RWPE2 (cell line): ENCODE measurements around the gene HAX1.

Source experiments
- ATAC-seq: fragments of 200-7000 bp; cut with Tn5 transposase; 3 replicates; pipeline ENCODE4 v1.9.1; 2021; ENCODE audit warnings: low read depth
- DNase-seq: peaks from one replicate; pipeline ENCODE4 v3.0.0-alpha.2; 2020; ENCODE audit warnings: low spot score
- H3K27ac ChIP-seq: fragments of 450-650 bp; 2 replicates; pipeline ENCODE4 v1.5.1; 2017; ENCODE audit warnings: mild to moderate bottlenecking; ENCODE audit not compliant: poor library complexity, severe bottlenecking
- H3K27me3 ChIP-seq: fragments of 250-450 bp; sonication (Bioruptor Pico); 2 replicates; pipeline ENCODE4 v1.5.1; 2021; ENCODE audit warnings: mild to moderate bottlenecking, moderate library complexity; ENCODE audit not compliant: insufficient read depth, poor library complexity, severe bottlenecking
- H3K36me3 ChIP-seq: fragments of 250-450 bp; sonication (Bioruptor Pico); 2 replicates; pipeline ENCODE4 v1.5.1; 2020; ENCODE audit warnings: low read depth, mild to moderate bottlenecking, moderate library complexity
- H3K4me1 ChIP-seq: fragments of 250-450 bp; sonication (Bioruptor Pico); 2 replicates; pipeline ENCODE4 v1.5.1; 2021; ENCODE audit warnings: mild to moderate bottlenecking, moderate library complexity; ENCODE audit not compliant: insufficient read depth, poor library complexity, severe bottlenecking
- H3K4me3 ChIP-seq: fragments of 250-450 bp; sonication (Bioruptor Pico); 2 replicates; pipeline ENCODE4 v1.5.1; 2021; ENCODE audit warnings: mild to moderate bottlenecking, moderate library complexity; ENCODE audit not compliant: severe bottlenecking
- H3K9me3 ChIP-seq: fragments of 250-450 bp; sonication (Bioruptor Pico); 2 replicates; pipeline ENCODE4 v1.5.1; 2021; ENCODE audit warnings: mild to moderate bottlenecking, moderate library complexity; ENCODE audit not compliant: severe bottlenecking
- CTCF ChIP-seq: fragments of 450-650 bp; IDR thresholded peaks from one replicate; pipeline ENCODE4 v1.5.1; 2017; ENCODE audit warnings: mild to moderate bottlenecking, moderate library complexity; ENCODE audit not compliant: poor library complexity, severe bottlenecking

HAX1 gene

DNA sequence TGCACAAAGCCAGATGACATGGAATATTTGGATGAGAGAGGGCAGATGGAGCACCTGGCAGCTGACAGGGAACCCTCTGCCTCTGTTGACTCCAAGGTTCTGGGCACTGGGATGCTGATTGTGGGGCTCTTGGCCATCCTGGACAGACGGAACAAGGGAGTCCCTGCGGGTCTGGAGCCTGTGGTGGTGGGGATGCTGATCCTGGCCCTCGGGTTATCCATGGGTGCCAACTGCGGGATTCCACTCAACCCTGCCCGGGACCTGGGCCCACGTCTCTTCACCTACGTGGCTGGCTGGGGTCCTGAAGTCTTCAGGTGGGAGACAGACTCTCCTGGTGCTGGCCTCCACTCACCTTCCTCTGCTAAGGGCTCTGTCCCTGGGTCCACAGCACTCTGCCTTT lies 51.1 kb downstream of the HAX1 start:
- Histone ChIP-seq H3K9me3 (no peaks in the 10 kb centered on the region), H3K4me3 (no peak overlapping the region), H3K4me1 (peaks cover 24% of the 10 kb centered on the region), H3K27ac (no peak overlapping the region), H3K27me3 (no peaks in the 10 kb centered on the region), H3K36me3 (no peaks in the 10 kb centered on the region)
- no peak for DNase-seq
- no peak for TF ChIP-seq CTCF
- ATAC-seq = no peak

DNA sequence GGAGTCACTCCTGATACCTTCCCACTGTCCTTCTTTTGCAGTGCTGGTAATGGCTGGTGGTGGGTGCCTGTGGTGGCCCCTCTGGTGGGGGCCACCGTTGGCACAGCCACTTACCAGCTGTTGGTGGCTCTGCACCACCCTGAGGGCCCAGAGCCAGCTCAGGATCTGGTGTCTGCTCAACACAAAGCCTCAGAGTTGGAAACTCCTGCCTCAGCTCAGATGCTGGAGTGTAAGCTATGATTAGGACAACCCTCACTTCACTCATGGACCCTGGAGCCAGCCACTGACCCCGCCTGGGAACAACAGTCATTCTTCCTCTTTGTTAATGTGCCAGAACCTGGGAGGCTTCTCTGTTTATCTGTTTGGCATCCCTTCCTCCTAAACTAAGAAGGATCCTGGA lies 51.8 kb downstream of the HAX1 start:
- no peaks in the 10 kb centered on the region for H3K27me3 ChIP-seq
- DNase-seq = no peak
- TF ChIP-seq CTCF = no peak
- H3K27ac ChIP-seq = no peak overlapping the region
- peak overlapping the region; percentile 55 for H3K4me3 ChIP-seq
- H3K4me1 ChIP-seq = peaks cover 24% of the 10 kb centered on the region
- no peaks in the 10 kb centered on the region for H3K36me3 ChIP-seq
- ATAC-seq = no peak
- no peaks in the 10 kb centered on the region for H3K9me3 ChIP-seq

DNA sequence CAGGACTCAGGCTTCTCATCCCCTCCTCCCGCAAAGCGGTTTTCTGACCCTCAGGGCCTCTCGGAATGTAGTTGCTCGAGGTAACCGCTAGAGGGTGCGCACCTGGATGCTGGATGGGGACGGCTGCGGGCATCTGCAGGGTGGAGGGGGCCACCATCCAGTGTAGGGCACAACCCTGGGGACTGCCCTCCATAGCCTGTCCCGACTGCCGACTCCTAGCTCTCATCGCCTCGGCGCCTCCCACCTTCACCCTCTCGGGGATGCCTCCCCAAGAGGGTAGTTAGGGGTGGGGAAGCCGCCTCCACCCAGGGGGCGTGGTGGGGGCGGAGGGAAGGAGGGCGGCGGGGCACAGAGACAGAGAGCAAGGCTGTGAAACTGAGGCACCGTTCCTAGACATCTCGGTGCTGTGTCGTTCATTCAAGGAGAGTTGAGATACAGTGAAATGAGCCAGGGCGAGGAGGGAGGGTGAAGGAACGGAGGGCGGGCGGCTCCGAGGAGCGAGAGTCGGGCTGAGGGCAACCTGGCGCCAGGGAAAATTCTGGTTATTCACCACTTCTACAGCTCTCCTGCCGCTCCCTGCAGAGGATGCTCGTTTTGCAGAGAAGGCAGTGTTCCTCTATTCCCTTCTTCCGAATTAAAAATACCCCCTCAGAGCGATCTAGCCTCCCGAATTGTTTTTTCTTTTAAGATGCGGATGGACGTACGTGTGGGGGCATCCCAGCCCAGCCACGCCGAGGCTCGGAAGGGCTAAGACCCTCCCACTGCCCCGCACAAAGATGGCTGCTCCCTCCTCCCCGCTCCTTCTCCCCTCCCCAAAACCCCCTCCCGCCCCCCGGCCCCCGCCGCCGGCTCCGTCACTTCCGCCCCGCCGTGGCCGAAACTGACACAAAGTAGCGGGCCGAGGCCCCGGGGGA lies 52.5 kb downstream of the HAX1 start, which contains the start of gene ATP8B2:
ATP8B2 (plus strand) TSS at position 857 of the 914 bp plus-strand sequence. CDS start 2,617 bp downstream, outside the sequence.
- H3K27ac ChIP-seq = peak within 1 kb of the TSS; percentile 69
- no peaks in the 10 kb centered on the region for H3K9me3 ChIP-seq
- peak; percentile 97 for TF ChIP-seq CTCF
- H3K4me3 ChIP-seq = peak within 1 kb of the TSS; percentile 55
- no peaks in the 10 kb centered on the region for H3K36me3 ChIP-seq
- peaks cover 24% of the 10 kb centered on the region for H3K4me1 ChIP-seq
- H3K27me3 ChIP-seq = no peaks in the 10 kb centered on the region
- DNase-seq = no peak
- peak; percentile 50 for ATAC-seq
